ENCODE results near the gene NUBP2.

The NUBP2 gene

DNA sequence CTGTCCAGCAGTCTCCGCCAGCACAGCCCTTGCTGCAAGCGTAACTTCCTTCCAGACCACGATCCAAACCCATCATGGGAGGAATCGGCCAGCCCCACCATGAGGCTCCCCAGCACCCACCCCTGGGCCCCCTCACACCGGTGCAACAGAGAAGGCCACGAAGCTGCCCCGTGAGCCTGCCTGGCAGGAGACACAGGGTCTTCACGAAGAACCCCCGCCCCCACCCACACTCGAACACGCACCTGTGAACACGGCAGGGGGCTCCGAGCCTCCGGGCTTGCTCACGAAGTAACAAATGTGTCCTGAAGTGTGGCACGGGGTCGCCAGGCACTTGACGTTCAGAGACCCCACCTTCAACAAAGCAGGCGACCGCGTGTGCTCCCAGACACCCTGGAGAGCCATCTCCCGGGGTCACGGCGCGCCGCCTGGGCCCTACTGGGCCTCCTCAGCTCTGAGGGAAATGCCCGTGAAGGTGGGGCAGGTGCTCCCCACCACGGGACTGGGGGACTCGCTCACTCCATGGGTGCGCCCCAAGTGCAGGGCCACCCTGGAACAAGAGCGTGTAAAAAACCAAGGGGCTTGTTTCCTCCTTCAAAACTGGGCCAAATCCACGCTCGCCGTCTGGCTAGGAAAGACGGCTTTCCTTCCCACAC, 36.2 kb downstream of the NUBP2 start:
- Histone ChIP-seq H2AFZ (ENCODE audit: low read depth, low read length) (no peak overlapping the region), H3K4me3 (ENCODE audit: low read length) (no peak overlapping the region), H3K27me3 (ENCODE audit: insufficient read depth, low read length) (no peaks in the 10 kb centered on the region), H3K4me1 (ENCODE audit: insufficient read depth, low read length) (no peaks in the 10 kb centered on the region), H3K9me3 (ENCODE audit: low read length) (no peaks in the 10 kb centered on the region), H3K36me3 (ENCODE audit: insufficient read depth, low read length) (peaks cover 25% of the 10 kb centered on the region)

DNA sequence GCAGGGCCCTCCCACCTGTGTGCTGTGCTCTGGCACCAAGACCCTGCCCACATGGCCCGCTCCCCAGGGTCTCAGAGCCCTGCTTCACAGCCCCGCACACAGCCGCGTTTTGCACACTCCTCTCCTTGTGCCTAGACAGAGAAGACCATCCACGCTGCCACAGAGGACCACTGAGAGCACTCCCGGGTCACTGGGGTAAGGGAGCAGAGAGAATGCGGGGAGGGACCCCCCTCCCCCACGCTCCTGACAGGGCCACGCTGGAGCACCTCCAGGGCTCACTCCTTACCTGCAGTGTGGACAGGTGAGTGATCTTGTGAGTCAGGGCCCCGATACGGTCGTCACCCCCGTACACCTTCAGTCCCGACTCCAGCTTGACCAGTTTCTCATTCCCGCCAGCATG, 36.9 kb downstream of the NUBP2 start:
- Histone ChIP-seq H3K27me3 (ENCODE audit: insufficient read depth, low read length) (no peaks in the 10 kb centered on the region), H3K36me3 (ENCODE audit: insufficient read depth, low read length) (peaks cover 25% of the 10 kb centered on the region), H3K9me3 (ENCODE audit: low read length) (no peaks in the 10 kb centered on the region), H3K4me3 (ENCODE audit: low read length) (no peak overlapping the region), H2AFZ (ENCODE audit: low read depth, low read length) (no peak overlapping the region), H3K4me1 (ENCODE audit: insufficient read depth, low read length) (no peaks in the 10 kb centered on the region)

- no peaks in the 10 kb centered on the region for H3K9me3 ChIP-seq (ENCODE audit: low read length)
- peaks cover 23% of the 10 kb centered on the region for H3K36me3 ChIP-seq (ENCODE audit: insufficient read depth, low read length)
- peaks cover 2% of the 10 kb centered on the region for H3K4me1 ChIP-seq (ENCODE audit: insufficient read depth, low read length)
These were observed 37.6 kb downstream of the NUBP2 start for GRCh38 chr16:1820096-1820945.

GRCh38 chr16:1820946-1821290, 38.2 kb downstream of the NUBP2 start:
- Histone ChIP-seq H3K9me3 (ENCODE audit: low read length) (no peaks in the 10 kb centered on the region), H3K4me1 (ENCODE audit: insufficient read depth, low read length) (peaks cover 8% of the 10 kb centered on the region), H3K27me3 (ENCODE audit: insufficient read depth, low read length) (no peaks in the 10 kb centered on the region), H3K4me3 (ENCODE audit: low read length) (no peak overlapping the region), H3K36me3 (ENCODE audit: insufficient read depth, low read length) (peaks cover 20% of the 10 kb centered on the region), H2AFZ (ENCODE audit: low read depth, low read length) (no peak overlapping the region)

More at GRCh38 chr16:1820096-1820945, 37.6 kb downstream of the NUBP2 start:
- H3K27me3 ChIP-seq (ENCODE audit: insufficient read depth, low read length) = no peaks in the 10 kb centered on the region
- no peak overlapping the region for H2AFZ ChIP-seq (ENCODE audit: low read depth, low read length)
- H3K4me3 ChIP-seq (ENCODE audit: low read length) = no peak overlapping the region

- Histone ChIP-seq H3K4me3 (ENCODE audit: low read length) (no peak overlapping the region), H3K27me3 (ENCODE audit: insufficient read depth, low read length) (no peaks in the 10 kb centered on the region), H3K9me3 (ENCODE audit: low read length) (no peaks in the 10 kb centered on the region), H2AFZ (ENCODE audit: low read depth, low read length) (no peak overlapping the region), H3K4me1 (ENCODE audit: insufficient read depth, low read length) (peaks cover 8% of the 10 kb centered on the region), H3K36me3 (ENCODE audit: insufficient read depth, low read length) (peaks cover 13% of the 10 kb centered on the region)
These were observed 39.3 kb downstream of the NUBP2 start for GRCh38 chr16:1821861-1822611.

GRCh38 chr16:1822801-1823200, 40.0 kb downstream of the NUBP2 start:
- H2AFZ ChIP-seq (ENCODE audit: low read depth, low read length) = no peak overlapping the region
- H3K9me3 ChIP-seq (ENCODE audit: low read length) = no peaks in the 10 kb centered on the region
- H3K27me3 ChIP-seq (ENCODE audit: insufficient read depth, low read length) = no peaks in the 10 kb centered on the region
- peaks cover 13% of the 10 kb centered on the region for H3K36me3 ChIP-seq (ENCODE audit: insufficient read depth, low read length)
- no peak overlapping the region for H3K4me3 ChIP-seq (ENCODE audit: low read length)
- peaks cover 8% of the 10 kb centered on the region for H3K4me1 ChIP-seq (ENCODE audit: insufficient read depth, low read length)

GRCh38 chr16:1823821-1824220, 41.1 kb downstream of the NUBP2 start:
- no peaks in the 10 kb centered on the region for H3K27me3 ChIP-seq (ENCODE audit: insufficient read depth, low read length)
- no peak overlapping the region for H3K4me3 ChIP-seq (ENCODE audit: low read length)
- peaks cover 15% of the 10 kb centered on the region for H3K4me1 ChIP-seq (ENCODE audit: insufficient read depth, low read length)
- H3K36me3 ChIP-seq (ENCODE audit: insufficient read depth, low read length) = peaks cover 14% of the 10 kb centered on the region
- no peak overlapping the region for H2AFZ ChIP-seq (ENCODE audit: low read depth, low read length)
- no peaks in the 10 kb centered on the region for H3K9me3 ChIP-seq (ENCODE audit: low read length)

- H2AFZ ChIP-seq (ENCODE audit: low read depth, low read length) = no peak overlapping the region
- peak overlapping the region; percentile 71 for H3K4me3 ChIP-seq (ENCODE audit: low read length)
- H3K27me3 ChIP-seq (ENCODE audit: insufficient read depth, low read length) = no peaks in the 10 kb centered on the region
- peaks cover 21% of the 10 kb centered on the region for H3K4me1 ChIP-seq (ENCODE audit: insufficient read depth, low read length)
- no peaks in the 10 kb centered on the region for H3K9me3 ChIP-seq (ENCODE audit: low read length)
- peaks cover 20% of the 10 kb centered on the region for H3K36me3 ChIP-seq (ENCODE audit: insufficient read depth, low read length)
These were observed 42.7 kb downstream of the NUBP2 start for GRCh38 chr16:1825381-1825863.

DNA sequence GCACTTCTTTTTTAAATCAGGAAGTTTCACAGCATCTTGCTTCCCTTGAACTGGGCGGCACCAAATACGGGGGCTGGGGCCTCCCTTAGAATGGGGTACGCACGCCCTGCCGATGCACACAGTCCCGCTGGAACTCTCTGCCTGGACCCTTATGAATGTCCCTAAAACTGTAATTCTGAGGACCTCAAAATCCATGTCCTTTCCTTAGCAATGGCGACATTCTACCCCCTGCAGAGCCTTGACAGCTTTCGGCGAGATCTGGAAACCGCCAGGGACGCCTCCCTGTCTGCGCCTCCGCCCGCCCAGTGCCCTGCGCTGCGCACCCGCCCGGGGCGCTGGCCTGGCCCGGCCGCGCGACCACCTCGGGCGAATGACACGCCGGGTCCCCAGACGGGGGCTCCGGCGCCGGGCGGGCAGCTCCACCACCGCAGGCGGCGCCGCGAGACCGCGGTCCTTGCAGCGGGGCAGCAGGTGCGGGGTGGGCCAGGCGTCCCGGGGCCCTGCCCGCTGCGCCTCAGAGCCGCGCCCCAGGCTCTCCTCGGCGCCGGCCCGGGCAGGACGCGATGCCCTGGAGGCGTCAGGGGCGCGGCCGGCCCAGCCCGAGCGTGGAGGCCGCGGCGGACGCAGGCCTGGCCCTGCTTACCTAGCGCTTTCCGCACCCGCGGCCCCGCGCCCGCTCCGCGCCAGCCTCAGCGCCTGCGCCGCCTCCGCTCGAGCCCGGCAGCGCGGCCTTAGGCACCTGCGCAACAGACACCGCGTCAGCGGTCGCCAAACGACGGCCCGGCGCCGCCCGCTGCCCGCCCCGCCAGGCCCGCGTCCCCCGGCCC, 43.3 kb downstream of the NUBP2 start:
- H2AFZ ChIP-seq (ENCODE audit: low read depth, low read length) = no peak overlapping the region
- H3K27me3 ChIP-seq (ENCODE audit: insufficient read depth, low read length) = no peaks in the 10 kb centered on the region
- H3K9me3 ChIP-seq (ENCODE audit: low read length) = no peaks in the 10 kb centered on the region
- H3K36me3 ChIP-seq (ENCODE audit: insufficient read depth, low read length) = peaks cover 25% of the 10 kb centered on the region
- peaks cover 21% of the 10 kb centered on the region for H3K4me1 ChIP-seq (ENCODE audit: insufficient read depth, low read length)
- peak overlapping the region; percentile 71 for H3K4me3 ChIP-seq (ENCODE audit: low read length)

DNA sequence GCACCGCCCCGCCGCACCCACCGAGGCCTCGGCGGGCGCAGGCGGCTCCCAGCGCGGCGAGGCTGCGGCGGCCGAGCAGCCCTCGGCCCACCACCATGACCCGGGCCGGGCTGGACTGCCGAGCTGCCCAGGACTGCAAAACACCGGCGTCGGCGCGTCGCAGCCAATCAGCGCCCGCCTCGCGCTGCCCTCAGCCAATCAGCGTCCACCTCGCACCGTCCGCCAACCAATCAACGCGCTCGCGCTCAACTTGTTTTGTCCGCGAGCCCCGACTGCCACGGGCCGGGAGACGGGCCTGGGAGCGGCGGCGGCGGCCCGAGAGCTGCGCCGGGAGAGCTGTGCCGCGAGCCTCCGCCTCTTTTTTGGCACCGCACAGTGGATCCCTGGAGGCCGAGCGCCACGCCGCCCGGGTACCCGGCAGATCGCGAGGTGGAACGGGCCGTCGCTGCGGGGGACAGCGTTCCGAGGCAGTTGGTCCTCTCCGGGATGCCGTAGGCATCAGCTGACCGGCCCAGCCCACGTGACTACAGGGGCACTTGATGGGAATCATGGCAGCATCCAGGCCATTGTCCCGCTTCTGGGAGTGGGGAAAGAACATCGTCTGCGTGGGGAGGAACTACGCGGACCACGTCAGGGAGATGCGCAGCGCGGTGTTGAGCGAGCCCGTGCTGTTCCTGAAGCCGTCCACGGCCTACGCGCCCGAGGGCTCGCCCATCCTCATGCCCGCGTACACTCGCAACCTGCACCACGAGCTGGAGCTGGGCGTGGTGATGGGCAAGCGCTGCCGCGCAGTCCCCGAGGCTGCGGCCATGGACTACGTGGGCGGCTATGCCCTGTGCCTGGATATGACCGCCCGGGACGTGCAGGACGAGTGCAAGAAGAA, 44.2 kb downstream of the NUBP2 start, which contains the start of the genes FAHD1 and HAGH:
Gene FAHD1, plus strand, starts transcription at position 516 of the 883 bp plus-strand sequence. Its CDS starts 33 bp downstream, at position 549.
Gene HAGH, minus strand, starts transcription at position 135 of the 883 bp plus-strand sequence. Its CDS starts 38 bp downstream, at position 97.
- Histone ChIP-seq H3K36me3 (ENCODE audit: insufficient read depth, low read length) (peaks cover 25% of the 10 kb centered on the region), H3K4me3 (ENCODE audit: low read length) (peak within 1 kb of the TSS; percentile 71), H3K9me3 (ENCODE audit: low read length) (no peaks in the 10 kb centered on the region), H3K27me3 (ENCODE audit: insufficient read depth, low read length) (no peaks in the 10 kb centered on the region), H2AFZ (ENCODE audit: low read depth, low read length) (peak within 1 kb of the TSS; percentile 64), H3K4me1 (ENCODE audit: insufficient read depth, low read length) (peaks cover 21% of the 10 kb centered on the region)

- H3K4me1 ChIP-seq (ENCODE audit: insufficient read depth, low read length) = peaks cover 21% of the 10 kb centered on the region
- no peaks in the 10 kb centered on the region for H3K9me3 ChIP-seq (ENCODE audit: low read length)
- H3K27me3 ChIP-seq (ENCODE audit: insufficient read depth, low read length) = no peaks in the 10 kb centered on the region
- H3K36me3 ChIP-seq (ENCODE audit: insufficient read depth, low read length) = peaks cover 24% of the 10 kb centered on the region
- no peak overlapping the region for H2AFZ ChIP-seq (ENCODE audit: low read depth, low read length)
- H3K4me3 ChIP-seq (ENCODE audit: low read length) = peak overlapping the region; percentile 71
These were observed 46.1 kb downstream of the NUBP2 start for GRCh38 chr16:1828645-1829410.
